OCI-LY7 (cell line): Measurements from ENCODE around the gene CTSE.

ENCODE experiments used
- CTCF ChIP-seq: fragments of 200-600 bp; sonication (generic); conservative IDR thresholded peaks from 2 replicates; pipeline ENCODE4 v1.5.1; 2014; ENCODE audit warnings: mild to moderate bottlenecking, antibody characterized with exemption, low read length, moderate library complexity, mixed read lengths
- EZH2phosphoT487 ChIP-seq: fragments of 200-600 bp; sonication (generic); IDR thresholded peaks from 2 replicates; pipeline ENCODE4 v1.6.1; 2018; ENCODE audit warnings: low read depth, borderline replicate concordance, mild to moderate bottlenecking, mixed run types, antibody characterized with exemption, low read length, moderate library complexity, mixed read lengths

DNA sequence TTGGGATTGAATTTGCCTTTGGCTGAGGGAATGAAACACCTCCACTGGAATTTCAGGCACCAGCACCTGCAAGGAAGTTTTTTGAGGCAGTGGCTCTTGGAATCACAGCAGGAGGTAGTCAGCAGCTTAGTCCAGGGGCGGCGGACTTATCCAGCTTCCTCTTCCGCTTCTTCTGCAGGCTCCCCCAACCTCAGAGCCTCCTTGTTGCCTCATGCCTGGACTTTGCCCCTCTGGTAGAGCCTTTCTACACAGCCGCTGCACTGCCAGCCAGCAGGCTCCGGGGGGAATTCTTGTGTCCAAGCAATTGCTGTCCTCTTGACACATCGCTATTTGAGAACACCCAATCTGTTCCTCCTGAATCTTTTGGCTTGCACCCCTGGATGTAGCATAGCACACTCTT lies 24.9 kb upstream of the CTSE start:
- TF ChIP-seq CTCF (no peak), EZH2phosphoT487 (no peak)
